ENCODE measurements around the gene PHYH.

GRCh38 chr10:13329565-13329964 is 29.7 kb upstream of the PHYH start:
- TF ChIP-seq POLR2A (IDR thresholded peaks at IDR 0.05) (no peak), CTCF (IDR thresholded peaks at IDR 0.05) (no peak)

Data from body of pancreas (tissue), 4 donors.